Endothelial cell (in vitro differentiated cells): ENCODE data around the gene NEU4. TPM values are rescaled to one million over a fixed set of nuclear protein-coding genes. Genes with fewer than 3 reads are reported as not detected.
A peak's percentile ranks its signal among the peaks of the same experiment; 100 is the strongest.

ENCODE experiments used
- DNase-seq: peaks from one replicate; pipeline ENCODE4 v3.0.0; 2021; ENCODE audit warnings: low spot score
- H3K27ac Mint-ChIP-seq: one replicate; pipeline ENCODE4 v1.8.0; 2021; ENCODE audit warnings: mixed read lengths, inconsistent platforms; ENCODE audit not compliant: unreplicated experiment
- H3K27me3 Mint-ChIP-seq: one replicate; pipeline ENCODE4 v1.8.0; 2021; ENCODE audit warnings: mild to moderate bottlenecking, moderate library complexity, mixed read lengths, inconsistent platforms; ENCODE audit not compliant: unreplicated experiment
- H3K36me3 Mint-ChIP-seq: one replicate; pipeline ENCODE4 v1.8.0; 2021; ENCODE audit warnings: mild to moderate bottlenecking, low read depth, mixed read lengths, inconsistent platforms; ENCODE audit not compliant: unreplicated experiment
- H3K4me1 Mint-ChIP-seq: one replicate; pipeline ENCODE4 v1.8.0; 2021; ENCODE audit warnings: mild to moderate bottlenecking, mixed read lengths, inconsistent platforms; ENCODE audit not compliant: unreplicated experiment
- H3K4me3 Mint-ChIP-seq: one replicate; pipeline ENCODE4 v1.8.0; 2021; ENCODE audit warnings: mild to moderate bottlenecking, mixed read lengths, inconsistent platforms; ENCODE audit not compliant: unreplicated experiment
- H3K9me3 Mint-ChIP-seq: one replicate; pipeline ENCODE4 v1.8.0; 2021; ENCODE audit warnings: mixed read lengths, inconsistent platforms; ENCODE audit not compliant: unreplicated experiment
- total RNA-seq: library from RNA; stranded (reverse); fragmentation: NEBNext Ultra II Directional; extraction: Animal tissue kit (Norgen Biotek cat#: 25700); gene quantifications from one replicate; pipeline ENCODE4 v1.2.1, GENCODE V29; 2021; ENCODE audit not compliant: unreplicated experiment
- TF ChIP-seq, protein P1 (sequence below): fragments of 200-600 bp; sonication (generic); IDR thresholded peaks from one replicate; pipeline ENCODE4 v1.5.0; 2021; ENCODE audit warnings: antibody characterized with exemption; ENCODE audit not compliant: unreplicated experiment

Gene NEU4
- total RNA-seq, 1 donor from 2014 or later, result 0.33 TPM

DNA sequence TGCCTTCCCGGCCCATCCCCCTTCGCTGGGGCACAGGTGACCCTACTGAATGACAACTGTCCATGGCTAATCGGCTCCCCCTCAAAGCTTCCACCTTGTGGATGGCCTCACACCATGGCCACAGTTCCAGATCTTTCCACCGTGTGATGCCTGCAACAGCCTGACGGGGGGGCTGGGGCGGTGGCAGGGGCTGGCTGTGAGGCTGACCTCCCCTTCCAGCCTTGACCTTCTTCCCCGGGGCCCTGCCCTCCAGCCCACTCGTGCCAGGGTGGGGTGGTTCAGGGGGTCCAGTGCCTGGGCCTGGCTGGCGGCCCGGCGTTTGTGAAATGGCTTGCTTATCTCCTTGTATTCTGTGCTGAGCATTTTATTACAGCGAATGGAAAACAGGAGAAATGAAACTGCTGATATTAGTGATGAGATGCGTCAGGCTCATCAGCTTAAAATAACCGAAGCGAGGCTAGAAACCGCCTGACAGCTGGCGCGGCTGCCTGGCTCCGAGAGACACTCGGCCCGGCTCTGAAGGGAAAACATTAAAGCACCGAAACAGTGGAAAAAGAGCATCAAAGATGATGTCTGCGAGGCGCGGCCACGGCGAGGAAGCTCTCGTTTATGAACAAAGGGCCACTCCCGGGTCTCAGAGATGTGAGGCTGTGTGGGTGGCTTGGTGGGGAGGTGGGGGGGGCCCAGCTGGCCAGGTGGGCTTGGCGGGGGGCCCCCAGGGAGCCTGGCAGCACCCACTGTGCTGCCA, 50.6 kb downstream of the NEU4 start:
- no peak overlapping the region for H3K27ac Mint-ChIP-seq
- H3K4me3 Mint-ChIP-seq, result no peak overlapping the region
- no peaks in the 10 kb centered on the region for H3K4me1 Mint-ChIP-seq
- H3K36me3 Mint-ChIP-seq, result peaks cover 12% of the 10 kb centered on the region
- H3K27me3 Mint-ChIP-seq, result peaks cover 11% of the 10 kb centered on the region
- TF ChIP-seq, protein P1, sequence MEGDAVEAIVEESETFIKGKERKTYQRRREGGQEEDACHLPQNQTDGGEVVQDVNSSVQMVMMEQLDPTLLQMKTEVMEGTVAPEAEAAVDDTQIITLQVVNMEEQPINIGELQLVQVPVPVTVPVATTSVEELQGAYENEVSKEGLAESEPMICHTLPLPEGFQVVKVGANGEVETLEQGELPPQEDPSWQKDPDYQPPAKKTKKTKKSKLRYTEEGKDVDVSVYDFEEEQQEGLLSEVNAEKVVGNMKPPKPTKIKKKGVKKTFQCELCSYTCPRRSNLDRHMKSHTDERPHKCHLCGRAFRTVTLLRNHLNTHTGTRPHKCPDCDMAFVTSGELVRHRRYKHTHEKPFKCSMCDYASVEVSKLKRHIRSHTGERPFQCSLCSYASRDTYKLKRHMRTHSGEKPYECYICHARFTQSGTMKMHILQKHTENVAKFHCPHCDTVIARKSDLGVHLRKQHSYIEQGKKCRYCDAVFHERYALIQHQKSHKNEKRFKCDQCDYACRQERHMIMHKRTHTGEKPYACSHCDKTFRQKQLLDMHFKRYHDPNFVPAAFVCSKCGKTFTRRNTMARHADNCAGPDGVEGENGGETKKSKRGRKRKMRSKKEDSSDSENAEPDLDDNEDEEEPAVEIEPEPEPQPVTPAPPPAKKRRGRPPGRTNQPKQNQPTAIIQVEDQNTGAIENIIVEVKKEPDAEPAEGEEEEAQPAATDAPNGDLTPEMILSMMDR, result no peak
- DNase-seq, result peak; percentile 12
- peaks cover 4% of the 10 kb centered on the region for H3K9me3 Mint-ChIP-seq

DNA sequence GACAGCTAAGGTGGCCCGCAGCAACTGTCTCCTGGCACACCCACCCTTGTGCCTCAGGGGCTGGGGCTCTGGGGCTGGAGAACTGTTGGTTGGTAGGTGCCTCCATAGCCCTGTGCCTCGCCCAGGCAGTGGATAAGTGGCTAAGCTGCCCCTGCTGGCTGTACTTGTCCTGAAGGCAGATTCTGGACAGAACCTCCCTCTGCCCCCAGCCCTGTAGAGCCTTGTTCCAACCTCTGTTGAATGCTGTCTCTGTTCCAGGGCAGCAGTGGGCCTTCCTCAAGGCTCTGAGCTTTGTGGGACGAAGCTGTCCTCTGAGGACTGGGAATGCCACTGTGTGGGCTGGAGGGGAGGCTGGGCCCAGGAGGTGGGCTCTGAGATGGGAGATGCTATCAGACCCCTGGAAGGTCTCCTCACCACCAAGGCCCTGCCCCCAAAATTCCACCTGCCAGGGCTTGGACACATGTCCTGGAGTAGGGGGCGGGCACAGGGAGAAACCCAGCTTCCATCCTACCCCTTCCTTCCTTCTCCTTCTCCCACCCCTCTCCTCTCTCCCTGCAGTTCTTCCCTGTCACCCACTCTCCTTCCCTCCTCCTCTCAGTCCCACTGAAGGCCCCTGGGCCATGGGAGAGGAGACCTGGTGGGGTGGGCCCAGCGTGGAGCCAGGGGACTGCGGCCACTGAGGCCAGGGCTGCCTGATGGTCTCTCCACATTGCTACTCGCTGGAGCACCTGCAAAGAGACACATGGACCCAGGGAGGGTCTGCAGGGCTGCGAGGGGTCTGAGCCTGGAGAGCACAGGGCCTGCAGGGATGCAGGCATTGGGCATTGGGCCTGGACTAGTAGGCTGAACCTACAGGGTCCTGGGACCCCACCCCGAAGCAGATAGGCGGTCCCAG, 51.4 kb downstream of the NEU4 start:
- peaks cover 6% of the 10 kb centered on the region for H3K4me1 Mint-ChIP-seq
- no peak overlapping the region for H3K27ac Mint-ChIP-seq
- no peak overlapping the region for H3K4me3 Mint-ChIP-seq
- no peak for DNase-seq
- H3K9me3 Mint-ChIP-seq, result peaks cover 4% of the 10 kb centered on the region
- peaks cover 15% of the 10 kb centered on the region for H3K27me3 Mint-ChIP-seq
- TF ChIP-seq, protein P1, result no peak
- peaks cover 20% of the 10 kb centered on the region for H3K36me3 Mint-ChIP-seq

DNA sequence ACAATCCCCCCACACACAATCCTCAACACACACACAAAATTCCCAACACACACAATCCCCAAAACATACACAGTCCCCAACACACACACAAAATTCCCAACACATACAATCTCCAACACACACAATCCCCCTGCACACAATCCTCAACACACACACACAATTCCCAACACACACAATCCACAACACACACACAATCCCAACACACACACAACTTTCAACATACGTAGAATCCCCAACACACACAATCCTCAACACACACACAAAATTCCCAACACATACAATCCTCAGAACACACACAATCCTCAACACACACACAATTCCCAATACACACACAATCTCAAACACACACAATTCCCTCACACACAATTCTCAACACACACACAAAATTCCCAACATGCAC, 52.3 kb downstream of the NEU4 start:
- Mint-ChIP-seq H3K36me3 (peaks cover 26% of the 10 kb centered on the region), H3K27ac (no peak overlapping the region), H3K27me3 (peaks cover 19% of the 10 kb centered on the region), H3K4me1 (peaks cover 11% of the 10 kb centered on the region), H3K4me3 (no peak overlapping the region), H3K9me3 (peaks cover 4% of the 10 kb centered on the region)
- DNase-seq, result no peak
- TF ChIP-seq, protein P1, result no peak

DNA sequence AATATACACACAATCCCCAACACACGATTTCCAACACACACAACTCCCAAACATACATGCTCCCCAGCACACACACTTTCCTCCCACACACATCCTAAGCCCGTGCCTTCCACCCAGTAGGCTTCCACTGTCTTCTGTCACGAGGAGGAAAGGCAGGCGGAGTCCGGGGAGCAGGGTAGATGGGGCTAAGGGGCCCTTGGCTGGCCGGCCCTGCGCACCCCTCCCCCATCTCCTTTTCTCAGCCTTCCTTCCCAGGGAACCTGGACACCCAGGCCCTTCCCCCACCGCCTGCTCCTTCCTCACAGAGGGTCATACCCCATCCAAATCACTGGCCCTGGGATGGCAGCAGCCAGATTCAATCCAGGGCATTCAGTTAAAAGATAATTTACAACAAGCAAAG, 53.1 kb downstream of the NEU4 start:
- Mint-ChIP-seq H3K4me3 (no peak overlapping the region), H3K27me3 (peaks cover 17% of the 10 kb centered on the region), H3K9me3 (peaks cover 4% of the 10 kb centered on the region), H3K4me1 (peaks cover 11% of the 10 kb centered on the region), H3K27ac (no peak overlapping the region), H3K36me3 (peaks cover 26% of the 10 kb centered on the region)
- TF ChIP-seq, protein P1, result no peak
- DNase-seq, result no peak
